Right ventricle myocardium inferior (tissue), 1 donor: ENCODE results near the gene ZCCHC24. TPM values are rescaled to one million over a fixed set of nuclear protein-coding genes. Genes with fewer than 3 reads are reported as not detected.

Source experiments
- ATAC-seq: fragments of 200-7000 bp; cut with Tn5 transposase; one replicate; pipeline ENCODE4 v1.9.1; 2020; ENCODE audit warnings: mild to moderate bottlenecking, moderate library complexity
- DNase-seq: peaks from one replicate; pipeline ENCODE4 v3.0.0; 2021; ENCODE audit errors: missing footprints
- intact Hi-C: fragments of 100-400 bp; cut with DNase I; formaldehyde crosslinking; loops from one replicate; pipeline ENCODE4 v1.11.0; 2022
- total RNA-seq: library from RNA; stranded (reverse); fragmentation: NEBNext Ultra II Directional; extraction: Animal tissue kit (Norgen Biotek cat#: 25700); gene quantifications from one replicate; pipeline ENCODE4 v1.2.1, GENCODE V29; 2021
- donor health status: DM: no; HTN: yes; CAD: no; lungs with severe emphysema.

The ZCCHC24 gene
- total RNA-seq, 1 donor from 2014 or later: 60.1 TPM

GRCh38 chr10:79405995-79406515 lies 39.4 kb downstream of the ZCCHC24 start:
- DNase-seq (peak; percentile 9), ATAC-seq (no peak)
- intact Hi-C loops: no loop called here

GRCh38 chr10:79405221-79405994 lies 40.0 kb downstream of the ZCCHC24 start:
- ATAC-seq (no peak), DNase-seq (peak; percentile 63)
- intact Hi-C loops: no loop called here

- DNase-seq: peak; percentile 37
- no peak for ATAC-seq
- intact Hi-C loops: no loop called here
Observed at GRCh38 chr10:79404690-79405131, 40.7 kb downstream of the ZCCHC24 start.

- DNase-seq (peak; percentile 77), ATAC-seq (peak; percentile 59)
- intact Hi-C loops: no loop called here
Observed at GRCh38 chr10:79404231-79404609, 41.2 kb downstream of the ZCCHC24 start.

GRCh38 chr10:79403441-79404230 lies 41.8 kb downstream of the ZCCHC24 start:
- DNase-seq: peak; percentile 82
- intact Hi-C loops: no loop called here
- no peak for ATAC-seq

GRCh38 chr10:79402951-79403350 lies 42.5 kb downstream of the ZCCHC24 start:
- ATAC-seq (no peak), DNase-seq (no peak)
- intact Hi-C loops: no loop called here

GRCh38 chr10:79402625-79402946 lies 42.8 kb downstream of the ZCCHC24 start:
- DNase-seq: peak; percentile 9
- intact Hi-C loops: no loop called here
- no peak for ATAC-seq

GRCh38 chr10:79401015-79401921 lies 44.2 kb downstream of the ZCCHC24 start:
- peak; percentile 87 for DNase-seq

GRCh38 chr10:79400146-79401004 lies 45.0 kb downstream of the ZCCHC24 start:
- intact Hi-C loops: no loop called here
- ATAC-seq: no peak
- DNase-seq: peak; percentile 70

More at GRCh38 chr10:79401015-79401921, 44.2 kb downstream of the ZCCHC24 start:
- intact Hi-C loops: no loop called here
- peak; percentile 18 for ATAC-seq

- peak; percentile 86 for ATAC-seq
- peak; percentile 93 for DNase-seq
- intact Hi-C loops: loop anchor here (2.0 kb wide), 1 partner anchor 45 kb away; the partner anchor contains the start of gene ZCCHC24
Observed at GRCh38 chr10:79399223-79399831, 46.1 kb downstream of the ZCCHC24 start.

GRCh38 chr10:79398642-79399041 lies 46.8 kb downstream of the ZCCHC24 start:
- ATAC-seq (no peak), DNase-seq (peak; percentile 4)
- intact Hi-C loops: loop anchor here (2.0 kb wide), 1 partner anchor 46 kb away; the partner anchor contains the start of gene ZCCHC24

GRCh38 chr10:79397575-79398303 lies 47.7 kb downstream of the ZCCHC24 start:
- peak; percentile 84 for DNase-seq
- ATAC-seq: peak; percentile 21

GRCh38 chr10:79397051-79397450 lies 48.4 kb downstream of the ZCCHC24 start:
- intact Hi-C loops: no loop called here
- DNase-seq (no peak), ATAC-seq (no peak)

More at GRCh38 chr10:79397575-79398303, 47.7 kb downstream of the ZCCHC24 start:
- intact Hi-C loops: loop anchor here (2.0 kb wide), 1 partner anchor 47 kb away; the partner anchor contains the start of gene ZCCHC24

GRCh38 chr10:79396520-79396919 lies 48.9 kb downstream of the ZCCHC24 start:
- ATAC-seq: no peak
- DNase-seq: peak; percentile 5
- intact Hi-C loops: no loop called here

GRCh38 chr10:79394664-79395063 lies 50.8 kb downstream of the ZCCHC24 start:
- ATAC-seq (no peak), DNase-seq (peak; percentile 25)
- intact Hi-C loops: no loop called here

GRCh38 chr10:79393924-79394610 lies 51.4 kb downstream of the ZCCHC24 start:
- intact Hi-C loops: no loop called here
- peak; percentile 44 for DNase-seq
- ATAC-seq: no peak
